GM12801 (cell line): ENCODE measurements around the gene DYNC1I1.

Experiments
- TF ChIP-seq, protein P1 (sequence below): IDR thresholded peaks from one replicate; pipeline ENCODE4 v1.5.1; 2011; ENCODE audit warnings: control low read depth; ENCODE audit not compliant: insufficient read length; ENCODE audit errors: extremely low read depth

DYNC1I1 gene

DNA sequence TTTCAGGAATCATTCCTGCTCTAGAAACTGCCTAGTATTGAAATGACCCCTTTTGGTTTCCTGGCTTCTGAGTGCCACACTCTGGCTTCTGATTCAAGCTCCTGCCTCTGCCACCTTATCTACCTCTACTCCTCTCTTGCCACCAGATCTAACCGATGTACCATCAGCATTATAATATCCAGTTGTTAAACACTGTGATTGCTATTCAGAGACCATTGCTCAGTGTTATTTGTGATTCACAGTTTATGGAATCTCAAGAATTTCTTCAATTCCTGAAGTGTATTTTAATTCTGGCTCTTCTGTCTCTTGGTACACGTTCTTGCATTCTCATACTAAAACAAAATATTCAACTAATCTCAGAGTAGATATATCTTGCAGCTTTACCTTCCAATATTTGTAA is 88.7 kb downstream of the DYNC1I1 start:
- TF ChIP-seq, protein P1, sequence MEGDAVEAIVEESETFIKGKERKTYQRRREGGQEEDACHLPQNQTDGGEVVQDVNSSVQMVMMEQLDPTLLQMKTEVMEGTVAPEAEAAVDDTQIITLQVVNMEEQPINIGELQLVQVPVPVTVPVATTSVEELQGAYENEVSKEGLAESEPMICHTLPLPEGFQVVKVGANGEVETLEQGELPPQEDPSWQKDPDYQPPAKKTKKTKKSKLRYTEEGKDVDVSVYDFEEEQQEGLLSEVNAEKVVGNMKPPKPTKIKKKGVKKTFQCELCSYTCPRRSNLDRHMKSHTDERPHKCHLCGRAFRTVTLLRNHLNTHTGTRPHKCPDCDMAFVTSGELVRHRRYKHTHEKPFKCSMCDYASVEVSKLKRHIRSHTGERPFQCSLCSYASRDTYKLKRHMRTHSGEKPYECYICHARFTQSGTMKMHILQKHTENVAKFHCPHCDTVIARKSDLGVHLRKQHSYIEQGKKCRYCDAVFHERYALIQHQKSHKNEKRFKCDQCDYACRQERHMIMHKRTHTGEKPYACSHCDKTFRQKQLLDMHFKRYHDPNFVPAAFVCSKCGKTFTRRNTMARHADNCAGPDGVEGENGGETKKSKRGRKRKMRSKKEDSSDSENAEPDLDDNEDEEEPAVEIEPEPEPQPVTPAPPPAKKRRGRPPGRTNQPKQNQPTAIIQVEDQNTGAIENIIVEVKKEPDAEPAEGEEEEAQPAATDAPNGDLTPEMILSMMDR: no peak

DNA sequence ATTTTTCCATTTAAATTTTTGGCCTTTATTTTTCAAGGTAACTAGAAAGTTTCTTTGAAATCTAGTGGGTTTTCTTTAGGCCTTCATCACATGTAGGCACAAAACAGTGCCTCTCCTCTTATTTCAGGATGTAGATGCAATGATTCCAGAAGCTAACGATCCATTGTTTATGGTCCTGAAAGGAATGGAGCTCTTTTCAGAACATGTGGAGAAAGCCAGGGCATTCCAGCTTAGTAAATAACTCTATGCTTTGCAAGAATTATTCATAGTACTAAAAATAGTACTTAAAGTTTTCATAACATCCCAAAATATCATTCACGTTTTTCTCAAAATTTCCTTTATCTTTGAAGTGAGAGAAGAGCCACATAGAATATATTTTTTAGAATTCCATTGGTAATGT is 91.3 kb downstream of the DYNC1I1 start:
- TF ChIP-seq, protein P1: no peak

DNA sequence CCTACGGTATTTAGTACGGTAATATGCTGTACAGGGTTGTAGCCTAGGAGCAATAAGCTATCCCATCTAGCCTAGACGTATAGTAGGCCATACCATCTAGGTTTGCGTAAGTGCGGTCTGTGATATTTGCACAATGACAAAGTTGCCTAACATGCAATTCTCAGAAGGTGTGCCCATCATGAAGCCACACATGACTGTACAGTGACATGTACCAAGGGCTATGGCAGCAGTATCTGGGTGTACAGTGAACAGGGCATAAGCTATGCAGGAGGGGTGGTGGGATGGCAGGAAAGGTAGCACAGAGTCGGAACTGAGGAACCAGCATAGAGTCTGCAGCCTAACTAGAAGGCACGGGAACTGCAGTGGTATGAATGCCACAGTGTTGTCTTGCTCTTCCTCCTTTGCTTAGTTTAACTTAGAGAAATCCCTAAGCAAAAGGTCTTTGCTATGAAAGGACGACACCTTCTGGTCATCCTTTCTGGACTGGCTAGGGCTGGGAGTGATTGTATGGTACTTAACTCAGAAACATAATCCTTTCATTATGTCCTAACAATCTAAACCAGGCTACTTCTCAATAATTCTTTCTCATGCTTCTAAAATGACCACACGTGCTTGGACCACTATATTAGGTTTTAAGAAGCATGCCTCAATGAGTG is 93.5 kb downstream of the DYNC1I1 start:
- TF ChIP-seq, protein P1: no peak

DNA sequence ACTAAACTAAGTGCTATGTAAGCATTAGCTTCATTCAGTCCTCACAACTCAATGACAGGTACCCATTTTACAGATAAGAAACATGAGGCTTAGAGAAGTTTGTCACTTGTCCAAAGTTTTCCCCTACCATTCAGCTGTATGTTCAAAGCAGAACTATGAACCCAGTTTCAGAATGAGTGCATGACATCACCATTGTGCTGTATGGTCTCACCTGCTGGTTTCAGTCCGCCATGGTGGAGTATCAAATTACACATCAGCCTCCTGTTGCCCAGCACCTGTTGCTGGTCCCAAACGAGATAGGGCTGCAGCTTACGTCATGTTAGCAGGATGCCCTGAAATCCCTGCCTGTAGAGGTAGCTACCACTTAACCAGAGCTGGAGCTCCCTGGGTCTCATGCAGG is 95.0 kb downstream of the DYNC1I1 start:
- TF ChIP-seq, protein P1: no peak

DNA sequence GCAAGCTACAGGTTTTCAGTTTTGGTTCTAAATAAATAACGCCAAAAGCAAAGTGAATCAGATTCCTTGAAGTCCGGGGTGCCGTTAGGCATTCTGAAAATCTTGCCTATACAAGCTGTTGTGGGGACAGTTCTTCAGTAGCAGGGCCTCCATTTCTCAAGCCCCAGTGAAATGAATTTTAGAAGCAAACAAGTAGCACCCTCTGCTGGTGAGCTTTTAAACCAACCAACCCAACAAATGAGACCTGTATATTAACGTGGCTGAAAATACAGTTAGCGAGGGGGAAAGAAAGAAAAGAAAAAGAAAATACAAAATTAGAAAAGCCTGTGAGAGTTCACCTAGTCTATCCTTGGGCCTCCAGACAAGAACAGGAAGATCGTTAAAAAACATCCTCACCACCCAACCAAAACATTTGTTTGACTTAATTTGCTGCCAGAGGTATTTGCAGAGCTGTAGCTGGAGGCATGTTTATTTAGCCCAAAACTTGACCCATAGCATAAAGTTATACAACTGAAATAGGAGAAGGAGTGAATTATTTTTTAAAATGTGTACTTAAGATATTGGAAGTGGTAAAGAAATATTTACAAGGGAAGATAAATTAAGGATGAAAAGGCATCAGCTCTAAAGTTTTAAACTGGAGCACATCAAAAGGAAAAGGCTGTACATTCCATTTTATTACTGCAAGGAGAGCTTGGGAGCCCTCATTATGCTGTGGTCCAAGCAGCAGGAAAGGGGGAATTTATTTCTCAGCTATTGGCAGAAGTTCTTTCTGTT is 98.9 kb downstream of the DYNC1I1 start:
- TF ChIP-seq, protein P1: no peak

DNA sequence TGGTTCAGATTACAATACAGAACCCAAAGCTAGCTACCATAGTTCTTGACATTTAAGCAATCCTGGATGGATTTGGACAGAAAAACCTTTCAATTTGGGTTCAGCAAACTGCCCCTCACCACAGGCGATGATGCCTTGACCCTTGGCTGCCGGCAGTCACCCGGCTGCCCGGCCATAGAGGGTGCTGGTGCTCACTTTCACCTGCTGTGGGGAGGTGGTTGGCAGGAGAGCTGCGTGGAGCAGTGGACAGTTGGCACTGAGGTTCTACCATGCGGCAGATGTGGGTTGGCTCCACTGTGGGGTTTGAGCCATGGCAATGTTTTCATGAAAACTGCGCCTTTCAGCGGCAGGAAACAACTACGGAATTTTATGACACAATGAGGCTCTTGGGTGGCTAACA is 99.5 kb downstream of the DYNC1I1 start:
- TF ChIP-seq, protein P1: no peak

DNA sequence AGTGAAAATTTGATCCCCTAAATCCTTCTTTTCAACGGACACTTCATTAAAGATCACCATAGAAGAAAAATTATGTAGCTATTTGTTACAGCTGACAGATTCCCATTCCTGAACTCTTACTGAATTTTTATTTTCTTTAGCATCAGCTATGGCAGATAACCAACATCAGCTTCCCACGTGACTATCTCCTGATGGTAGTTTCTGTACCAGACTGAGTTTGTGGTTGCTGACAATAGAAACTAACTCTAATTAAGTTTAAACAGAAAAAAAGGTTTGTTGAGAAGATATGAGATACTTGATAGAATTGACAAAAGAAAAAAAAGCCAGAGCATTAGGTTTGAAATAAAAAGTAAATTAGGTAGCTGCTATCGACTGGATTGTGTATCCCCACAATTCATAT is 101.8 kb downstream of the DYNC1I1 start:
- TF ChIP-seq, protein P1: no peak
